ENCODE data around the gene KRTAP12-2.
"Not testable (repeated sequence)": the region's sequence is repeated elsewhere in the genome, so short reads cannot be mapped to it uniquely, and the experiment has no call there.

Gene KRTAP12-2

GRCh38 chr21:44649521-44650100 lies 17.1 kb downstream of the KRTAP12-2 start:
- no peak for DNase-seq

- no peak for DNase-seq
These were observed 18.0 kb downstream of the KRTAP12-2 start for GRCh38 chr21:44648557-44649311.

- no peak for DNase-seq
These were observed 19.5 kb downstream of the KRTAP12-2 start for GRCh38 chr21:44647222-44647552.

GRCh38 chr21:44646366-44647221 lies 20.1 kb downstream of the KRTAP12-2 start, which contains the start of gene KRTAP10-11:
Gene KRTAP10-11, plus strand, starts transcription at chr21:44646414. Its CDS starts 45 bp downstream, at chr21:44646459.
- DNase-seq = not testable (repeated sequence)

- no peak for DNase-seq
These were observed 21.8 kb downstream of the KRTAP12-2 start for GRCh38 chr21:44644878-44645277.

GRCh38 chr21:44643741-44644310 lies 22.9 kb downstream of the KRTAP12-2 start:
- no peak for DNase-seq

GRCh38 chr21:44640761-44641160 lies 26.0 kb downstream of the KRTAP12-2 start:
- no peak for DNase-seq

- DNase-seq = no peak
These were observed 27.4 kb downstream of the KRTAP12-2 start for GRCh38 chr21:44639331-44639655.

GRCh38 chr21:44638506-44639330 lies 28.0 kb downstream of the KRTAP12-2 start:
- not testable (repeated sequence) for DNase-seq

GRCh38 chr21:44637851-44638348 lies 28.8 kb downstream of the KRTAP12-2 start:
- not testable (repeated sequence) for DNase-seq

- DNase-seq = no peak
These were observed 29.5 kb downstream of the KRTAP12-2 start, which contains the start of gene KRTAP10-10 for GRCh38 chr21:44637018-44637850. Gene KRTAP10-10, plus strand, starts transcription at chr21:44637356. Its CDS starts 62 bp downstream, at chr21:44637418.

- no peak for DNase-seq
These were observed 30.3 kb downstream of the KRTAP12-2 start for GRCh38 chr21:44636209-44637017.

GRCh38 chr21:44632067-44632466 lies 34.7 kb downstream of the KRTAP12-2 start:
- no peak for DNase-seq

GRCh38 chr21:44630440-44630839 lies 36.3 kb downstream of the KRTAP12-2 start:
- DNase-seq = no peak

- DNase-seq = no peak
These were observed 37.9 kb downstream of the KRTAP12-2 start for GRCh38 chr21:44628707-44629391.

- DNase-seq = not testable (repeated sequence)
These were observed 38.9 kb downstream of the KRTAP12-2 start for GRCh38 chr21:44627831-44628233.

GRCh38 chr21:44627181-44627822 lies 39.4 kb downstream of the KRTAP12-2 start:
- not testable (repeated sequence) for DNase-seq

GRCh38 chr21:44626673-44627143 lies 40.0 kb downstream of the KRTAP12-2 start, which contains the start of gene KRTAP10-9:
Gene KRTAP10-9, plus strand, starts transcription at chr21:44627093. Its CDS starts 79 bp downstream, at chr21:44627172.
- DNase-seq = no peak

- DNase-seq = no peak
These were observed 40.5 kb downstream of the KRTAP12-2 start for GRCh38 chr21:44626262-44626661.
